Measurements from ENCODE around the gene PHAF1.

- TF ChIP-seq CTCF (IDR thresholded peaks at IDR 0.05) (no peak), POLR2A (IDR thresholded peaks at IDR 0.05) (no peak)
Observed at GRCh38 chr16:67183284-67183626, 73.5 kb downstream of the PHAF1 start.

All from thyroid gland (tissue), 4 donors.